T1000 (cell line): ENCODE measurements around the gene INHA.

Experiments
- DNase-seq: peaks from one replicate; lab custom pipeline; 2025; ENCODE audit warnings: mixed read lengths; lab: John Stamatoyannopoulos, UW

Gene INHA

DNA sequence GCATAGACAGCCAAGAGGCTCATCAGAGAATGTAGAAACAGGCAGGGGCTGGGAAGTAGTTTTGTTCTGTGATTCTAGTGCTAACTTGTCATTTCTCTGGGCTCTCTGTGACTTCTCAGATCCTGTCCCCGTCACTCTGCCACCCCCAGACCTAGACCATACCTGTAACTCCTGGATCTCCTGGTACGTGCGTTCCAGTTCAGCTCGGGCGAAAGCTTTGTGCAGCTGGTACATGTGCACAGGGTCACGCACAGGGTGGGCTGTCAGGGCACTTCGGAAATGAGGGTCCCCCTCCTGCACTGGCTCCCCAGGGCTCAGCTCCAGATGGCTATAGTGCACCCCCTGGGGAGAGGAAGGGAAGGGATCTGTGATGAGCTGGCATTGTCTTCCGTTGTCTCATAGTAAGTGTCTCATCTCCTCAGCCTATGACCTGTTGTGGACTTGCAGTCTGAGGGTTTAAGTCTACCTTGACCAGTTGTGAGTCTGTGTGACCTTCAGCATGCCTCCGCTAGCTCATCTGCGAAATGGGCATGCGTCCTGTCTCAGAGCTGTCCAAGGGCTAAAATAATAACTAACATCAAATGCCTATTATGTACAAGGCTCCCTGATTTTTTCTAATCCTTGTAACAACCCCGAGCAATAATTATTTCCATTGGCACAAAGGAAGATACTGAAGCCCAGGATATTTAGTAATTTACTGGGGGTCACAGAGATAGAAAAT lies 31.2 kb upstream of the INHA start:
- no peak for DNase-seq

- peak; percentile 70 for DNase-seq
Observed at GRCh38 chr2:219541611-219542180, 30.4 kb upstream of the INHA start.

GRCh38 chr2:219542931-219543595 lies 29.0 kb upstream of the INHA start:
- no peak for DNase-seq

DNA sequence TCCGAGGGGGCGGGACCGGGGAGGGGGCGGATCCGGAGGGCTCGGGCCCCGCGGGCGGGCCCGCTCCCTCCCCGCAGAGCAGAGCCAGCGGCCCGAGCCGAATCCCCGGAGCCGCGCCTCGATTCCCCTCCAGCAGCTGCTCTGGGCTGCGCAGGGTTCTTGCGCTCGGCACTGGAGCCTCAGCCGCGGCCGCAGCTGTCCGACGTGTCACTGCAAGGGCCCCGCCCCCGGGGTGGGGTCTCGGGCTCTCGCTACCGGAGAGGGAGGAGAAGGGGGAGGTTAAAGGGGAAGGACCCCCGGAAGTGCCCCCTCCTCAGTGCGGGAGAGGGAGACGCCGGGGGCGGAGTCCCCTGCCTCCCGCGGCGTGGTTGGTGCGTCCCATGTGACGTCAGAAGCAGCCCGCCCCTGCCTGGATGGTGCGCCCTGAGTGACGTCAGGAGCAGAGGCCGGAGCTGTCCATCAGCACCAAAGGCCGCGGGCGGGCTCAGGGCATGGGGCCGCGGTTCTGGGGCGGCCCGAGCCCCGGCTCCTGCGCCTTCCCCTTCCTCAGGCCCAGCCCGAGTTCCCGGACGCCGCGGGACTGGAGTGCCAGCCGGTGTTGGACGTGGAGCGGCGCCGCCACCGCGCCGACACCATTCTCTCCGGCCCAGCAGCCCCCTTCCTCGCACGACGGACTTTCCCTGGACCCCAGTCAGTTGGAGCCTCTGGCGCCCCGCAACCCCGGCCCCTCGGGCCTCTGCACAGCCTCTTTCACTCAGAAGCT lies 28.3 kb upstream of the INHA start, which contains the start of the genes CHPF and TMEM198:
CHPF (minus strand) TSS at position 214 of the 763 bp plus-strand sequence. CDS start 271 bp downstream, outside the sequence.
TMEM198 (plus strand) TSS at position 433 of the 763 bp plus-strand sequence. CDS start 700 bp downstream, outside the sequence.
- DNase-seq, result peak; percentile 96

GRCh38 chr2:219544567-219544966 lies 27.5 kb upstream of the INHA start:
- no peak for DNase-seq

GRCh38 chr2:219545295-219545942 lies 26.7 kb upstream of the INHA start:
- DNase-seq, result no peak

DNA sequence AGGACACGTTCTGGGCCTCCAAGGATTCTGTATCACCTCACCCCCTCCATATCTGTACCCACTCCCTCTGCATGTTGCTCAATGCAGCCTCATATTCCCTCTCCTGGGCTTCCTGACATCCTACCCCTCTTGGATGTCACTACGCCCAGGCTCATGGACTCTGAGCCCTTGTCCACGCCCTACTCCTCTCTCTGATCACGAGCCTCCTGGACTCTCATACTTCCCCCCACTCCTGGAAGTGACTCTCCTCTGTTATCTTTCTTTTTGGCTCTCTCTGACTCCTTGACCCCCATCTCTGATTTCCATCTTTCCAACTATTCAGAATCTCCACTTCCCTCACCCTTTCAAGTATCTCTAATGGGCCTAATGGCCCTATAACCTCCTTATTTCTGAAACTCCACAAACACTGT lies 26.2 kb upstream of the INHA start:
- DNase-seq, result no peak

- no peak for DNase-seq
Observed at GRCh38 chr2:219547621-219548020, 24.5 kb upstream of the INHA start.

DNA sequence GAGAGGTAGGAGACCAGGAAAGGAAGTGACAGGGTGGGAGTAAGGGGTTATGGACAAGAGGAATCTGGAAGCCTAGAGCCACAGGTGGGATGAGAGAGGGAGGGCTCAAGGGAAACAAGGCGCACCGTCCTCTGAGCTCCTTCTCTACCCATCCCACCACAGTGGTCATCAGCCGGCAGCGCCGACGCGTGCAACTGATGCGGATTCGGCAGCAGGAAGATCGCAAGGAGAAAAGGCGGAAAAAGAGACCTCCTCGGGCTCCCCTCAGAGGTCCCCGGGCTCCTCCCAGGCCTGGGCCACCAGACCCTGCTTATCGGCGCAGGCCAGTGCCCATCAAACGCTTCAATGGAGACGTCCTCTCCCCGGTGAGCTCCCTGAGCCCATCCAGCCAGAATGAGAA lies 23.1 kb upstream of the INHA start:
- no peak for DNase-seq

GRCh38 chr2:219549619-219550018 lies 22.5 kb upstream of the INHA start:
- no peak for DNase-seq

DNA sequence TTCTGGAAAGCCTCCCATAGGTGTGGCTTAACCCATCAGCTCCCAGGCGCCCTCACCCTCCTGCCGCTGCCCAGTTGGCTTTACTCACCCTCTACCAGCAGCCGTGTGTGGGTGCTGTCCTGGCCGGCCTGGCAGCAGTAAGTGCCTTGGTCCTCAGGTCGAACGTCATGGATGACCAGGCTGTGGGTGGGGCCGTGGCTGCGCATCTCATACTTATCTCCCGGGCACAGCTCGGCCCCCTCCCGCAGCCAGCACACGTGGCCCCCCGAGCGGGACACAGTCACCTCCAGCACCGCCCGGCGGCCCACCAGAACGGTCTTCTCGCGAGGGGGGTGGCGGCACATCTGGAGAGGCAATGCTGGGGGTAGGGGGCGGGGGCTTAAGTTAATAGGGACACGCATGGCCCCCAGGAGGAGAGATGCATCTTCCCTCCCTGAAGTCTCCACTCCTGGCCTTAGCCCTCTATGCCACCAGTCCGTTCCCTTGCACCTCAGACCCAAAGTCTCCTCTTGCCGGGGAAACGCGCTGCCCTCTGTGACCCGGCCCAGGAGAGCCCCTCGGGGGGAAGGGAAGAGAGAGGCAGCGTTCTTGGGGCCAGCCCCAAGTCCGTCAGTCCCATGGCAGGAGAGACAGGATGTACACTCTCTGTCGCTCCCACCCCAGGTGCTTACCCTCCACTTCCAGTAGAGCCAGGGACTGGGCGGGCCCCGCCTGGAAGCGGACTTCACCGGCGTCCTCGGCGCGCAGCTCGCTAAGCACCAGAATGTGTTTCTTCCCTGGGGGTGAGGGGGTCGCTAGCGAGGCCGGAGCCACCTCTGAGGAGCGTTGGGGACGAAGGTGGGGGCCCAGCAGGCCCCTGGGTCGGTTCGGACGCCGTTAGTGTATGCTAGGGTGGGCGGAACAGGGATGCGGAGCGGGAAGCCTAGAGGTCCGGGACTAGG lies 20.4 kb upstream of the INHA start:
- no peak for DNase-seq

- peak; percentile 92 for DNase-seq
Observed at GRCh38 chr2:219552382-219553167, 19.5 kb upstream of the INHA start.

- no peak for DNase-seq
Observed at GRCh38 chr2:219553168-219553417, 19.0 kb upstream of the INHA start.

GRCh38 chr2:219553463-219553963 lies 18.6 kb upstream of the INHA start:
- no peak for DNase-seq

GRCh38 chr2:219554350-219554749 lies 17.8 kb upstream of the INHA start:
- no peak for DNase-seq

- no peak for DNase-seq
Observed at GRCh38 chr2:219555956-219556355, 16.2 kb upstream of the INHA start.

GRCh38 chr2:219556413-219556812 lies 15.7 kb upstream of the INHA start:
- no peak for DNase-seq

- DNase-seq, result no peak
Observed at GRCh38 chr2:219557320-219557719, 14.8 kb upstream of the INHA start.

DNA sequence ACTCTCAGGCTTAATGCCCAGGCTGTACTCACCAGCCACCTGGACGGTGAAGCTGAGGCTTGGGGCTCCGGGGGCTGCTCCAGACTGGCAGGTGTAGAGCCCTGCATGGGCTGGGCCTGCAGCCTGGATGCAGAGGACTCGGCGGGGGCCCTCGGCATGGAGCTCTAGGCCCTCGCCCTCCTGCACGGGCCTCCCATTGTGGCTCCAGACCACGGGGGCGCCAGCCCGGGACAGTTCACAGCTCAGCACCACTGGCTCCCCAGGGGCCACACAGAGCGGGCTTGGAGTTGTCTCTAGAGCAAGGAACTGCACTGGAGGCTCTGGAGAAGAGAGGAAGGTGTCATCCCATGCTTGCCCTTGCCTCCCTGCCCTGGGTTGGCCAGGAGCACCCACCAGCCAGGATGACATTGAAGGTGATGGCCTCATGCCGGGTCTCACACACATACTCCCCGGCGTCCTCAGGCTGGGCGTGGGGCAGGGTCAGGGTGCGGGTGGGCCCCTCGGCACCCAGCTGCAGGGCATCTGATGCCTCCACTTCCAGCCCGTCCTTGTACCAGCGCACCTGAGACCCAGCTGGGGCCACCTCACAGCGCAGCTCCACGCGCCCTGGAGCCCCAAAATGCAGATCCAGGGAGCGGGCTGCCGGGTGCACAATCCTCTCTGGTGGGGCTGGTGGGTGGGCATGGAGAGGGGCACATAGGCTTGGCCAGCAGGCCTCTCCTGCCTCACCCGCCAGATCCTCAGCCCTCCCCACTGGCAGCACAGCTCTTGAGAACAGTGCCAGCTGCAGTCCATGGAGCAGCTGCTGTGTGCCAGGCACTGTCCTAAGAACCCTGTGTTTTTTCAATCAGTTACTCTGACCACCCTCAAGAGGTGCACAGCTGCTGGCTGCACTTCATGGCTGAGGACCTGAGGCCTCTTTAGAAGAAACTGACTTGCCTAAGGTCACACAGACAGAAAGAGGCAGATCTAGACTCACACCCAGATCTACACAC lies 14.0 kb upstream of the INHA start:
- no peak for DNase-seq
